CD4-positive, CD25-positive, alpha-beta regulatory T cell (primary cell): ENCODE data around the gene GALNT11. TPM values are rescaled to one million over a fixed set of nuclear protein-coding genes. Genes with fewer than 3 reads are reported as not detected.
"Not testable (repeated sequence)": the region's sequence is repeated elsewhere in the genome, so short reads cannot be mapped to it uniquely, and the experiment has no call there.

Source experiments
- ATAC-seq, 2 donors: fragments of 150-1000 bp; cut with Tn5 transposase; one replicate each; pipeline ENCODE4 v1.10.0; 2021; ENCODE audit warnings: low read depth in 2 of 2, moderate number of reproducible peaks in 2 of 2, moderate library complexity in 1 of 2
- DNase-seq, 3 donors: peaks; one replicate each; pipeline versions ENCODE4 v3.0.0 to v3.0.0-alpha.2; 2012 to 2022; ENCODE audit warnings: mixed read lengths in 1 of 3
- H3K27ac ChIP-seq: one replicate; pipeline ENCODE4 v1.7.0; 2013; ENCODE audit warnings: mild to moderate bottlenecking, low read length; ENCODE audit not compliant: insufficient read depth, poor library complexity, severe bottlenecking
- H3K27me3 ChIP-seq: one replicate; pipeline ENCODE4 v1.7.0; 2013; ENCODE audit warnings: low read length; ENCODE audit not compliant: control insufficient read depth, insufficient read depth
- H3K36me3 ChIP-seq: one replicate; pipeline ENCODE4 v1.7.0; 2013; ENCODE audit warnings: mild to moderate bottlenecking, low read length, moderate library complexity; ENCODE audit not compliant: control insufficient read depth, insufficient read depth
- H3K4me1 ChIP-seq: 2 replicates; pipeline ENCODE4 v1.7.0; 2013; ENCODE audit warnings: mild to moderate bottlenecking, low read length; ENCODE audit not compliant: insufficient read depth, control insufficient read depth, poor library complexity, severe bottlenecking
- H3K4me3 ChIP-seq: one replicate; pipeline ENCODE4 v1.7.0; 2013; ENCODE audit warnings: low read depth, mild to moderate bottlenecking, low read length, moderate library complexity
- H3K9me3 ChIP-seq, 2 experiments: 1 replicate in 1 of 2; 2 replicates in 1 of 2; pipeline ENCODE4 v1.7.0; 2013; ENCODE audit warnings: low read length in 2 of 2, mild to moderate bottlenecking in 1 of 2, moderate library complexity in 1 of 2; ENCODE audit not compliant: control insufficient read depth in 2 of 2
- H3K27ac Mint-ChIP-seq, 3 donors: one replicate each; pipeline ENCODE4 v1.8.0; 2020 to 2022; ENCODE audit warnings: mild to moderate bottlenecking in 3 of 3, mixed read lengths in 3 of 3, moderate library complexity in 2 of 3
- H3K27me3 Mint-ChIP-seq: one replicate; pipeline ENCODE4 v1.8.0; 2022; ENCODE audit warnings: mild to moderate bottlenecking, mixed read lengths
- H3K36me3 Mint-ChIP-seq: one replicate; pipeline ENCODE4 v1.8.0; 2020; ENCODE audit warnings: mixed read lengths
- H3K4me1 Mint-ChIP-seq, 4 donors: one replicate each; pipeline ENCODE4 v1.8.0; 2020 to 2022; ENCODE audit warnings: mixed read lengths in 4 of 4, mild to moderate bottlenecking in 1 of 4
- H3K4me3 Mint-ChIP-seq, 4 donors: one replicate each; pipeline ENCODE4 v1.8.0; 2020 to 2022; ENCODE audit warnings: mild to moderate bottlenecking in 4 of 4, mixed read lengths in 4 of 4, moderate library complexity in 3 of 4
- H3K9me3 Mint-ChIP-seq, 7 donors: one replicate each; pipeline ENCODE4 v1.8.0; 2020 to 2022; ENCODE audit warnings: mixed read lengths in 7 of 7, mild to moderate bottlenecking in 3 of 7, moderate library complexity in 2 of 7
- polyA plus RNA-seq, 4 donors: library from polyadenylated mRNA; unstranded; fragments of 300-500 nt; fragmentation: Illumina TruSeq; gene quantifications; one replicate each; pipeline ENCODE4 v1.2.3, GENCODE V29; 2021
- total RNA-seq: library from RNA; stranded (reverse); gene quantifications from one replicate; pipeline ENCODE4 v1.2.3, GENCODE V29; 2022

Gene GALNT11
- total and polyA plus RNA-seq, 5 donors from 2014 or later = 22.5 to 27.1 (median 25.4) TPM

- Mint-ChIP-seq H3K9me3 (peaks cover 0 to 1% (median 0%) of the 10 kb centered on the region in 7 donors), H3K27me3 (no peaks in the 10 kb centered on the region), H3K27ac (peak overlapping the region in 1 of 3 donors; percentile 13), H3K4me1 (peaks cover 36 to 50% (median 42%) of the 10 kb centered on the region in 4 donors), H3K4me3 (no peak overlapping the region), H3K36me3 (peaks cover 9% of the 10 kb centered on the region)
- DNase-seq (no peak), ATAC-seq (no peak)
- no peaks in the 10 kb centered on the region for H3K9me3 ChIP-seq
- no peaks in the 10 kb centered on the region for H3K4me1 ChIP-seq
- H3K4me3 ChIP-seq = no peak overlapping the region
- H3K36me3 ChIP-seq = no peaks in the 10 kb centered on the region
- H3K27ac ChIP-seq = no peak overlapping the region
- H3K27me3 ChIP-seq = no peaks in the 10 kb centered on the region
Observed at GRCh38 chr7:152076940-152077933, 51.8 kb downstream of the GALNT11 start.

- Mint-ChIP-seq H3K27ac (peak overlapping the region in 1 of 3 donors; percentile 13), H3K27me3 (no peaks in the 10 kb centered on the region), H3K36me3 (peaks cover 11% of the 10 kb centered on the region), H3K4me1 (peaks cover 34 to 46% (median 42%) of the 10 kb centered on the region in 4 donors), H3K9me3 (peaks cover 0 to 1% (median 0%) of the 10 kb centered on the region in 7 donors), H3K4me3 (no peak overlapping the region)
- H3K36me3 ChIP-seq = no peaks in the 10 kb centered on the region
- no peak overlapping the region for H3K4me3 ChIP-seq
- no peak for DNase-seq
- H3K27ac ChIP-seq = no peak overlapping the region
- ATAC-seq = no peak
- no peaks in the 10 kb centered on the region for H3K27me3 ChIP-seq
- H3K4me1 ChIP-seq = no peaks in the 10 kb centered on the region
- no peaks in the 10 kb centered on the region for H3K9me3 ChIP-seq
Observed at GRCh38 chr7:152078025-152078424, 52.6 kb downstream of the GALNT11 start.

- Histone ChIP-seq H3K27me3 (no peaks in the 10 kb centered on the region), H3K36me3 (no peaks in the 10 kb centered on the region), H3K9me3 (no peaks in the 10 kb centered on the region), H3K27ac (no peak overlapping the region), H3K4me3 (no peak overlapping the region), H3K4me1 (no peaks in the 10 kb centered on the region)
- DNase-seq (no peak), ATAC-seq (no peak)
- Mint-ChIP-seq H3K4me1 (peaks cover 36 to 39% (median 38%) of the 10 kb centered on the region in 4 donors), H3K4me3 (no peak overlapping the region), H3K36me3 (peaks cover 15% of the 10 kb centered on the region), H3K27me3 (no peaks in the 10 kb centered on the region), H3K27ac (peak overlapping the region in 2 of 3 donors; percentile 1 to 13), H3K9me3 (peaks cover 0 to 1% (median 0%) of the 10 kb centered on the region in 7 donors)
Observed at GRCh38 chr7:152078786-152079185, 53.3 kb downstream of the GALNT11 start.

GRCh38 chr7:152081088-152081487 is 55.6 kb downstream of the GALNT11 start:
- no peak for ATAC-seq

GRCh38 chr7:152082073-152082721 is 56.7 kb downstream of the GALNT11 start:
- not testable (repeated sequence) for H3K36me3 ChIP-seq, H3K27ac ChIP-seq, ATAC-seq, H3K9me3 Mint-ChIP-seq, H3K27me3 ChIP-seq, H3K27ac Mint-ChIP-seq, H3K27me3 Mint-ChIP-seq, H3K4me3 ChIP-seq, DNase-seq, H3K9me3 ChIP-seq, H3K4me3 Mint-ChIP-seq, H3K4me1 ChIP-seq
- Mint-ChIP-seq H3K36me3 (peaks cover 32% of the 10 kb centered on the region), H3K4me1 (peaks cover 27 to 35% (median 30%) of the 10 kb centered on the region in 4 donors)

More at GRCh38 chr7:152081088-152081487, 55.6 kb downstream of the GALNT11 start:
- no peaks in the 10 kb centered on the region for H3K27me3 ChIP-seq
- peaks cover 28 to 43% (median 36%) of the 10 kb centered on the region in 4 donors for H3K4me1 Mint-ChIP-seq
- no peak overlapping the region for H3K4me3 Mint-ChIP-seq
- DNase-seq = no peak
- H3K36me3 Mint-ChIP-seq = peaks cover 26% of the 10 kb centered on the region
- H3K27ac Mint-ChIP-seq = no peak overlapping the region
- no peak overlapping the region for H3K4me3 ChIP-seq
- H3K27me3 Mint-ChIP-seq = no peaks in the 10 kb centered on the region
- H3K9me3 ChIP-seq = no peaks in the 10 kb centered on the region
- H3K9me3 Mint-ChIP-seq = no peaks in the 10 kb centered on the region
- H3K27ac ChIP-seq = no peak overlapping the region
- no peaks in the 10 kb centered on the region for H3K4me1 ChIP-seq
- no peaks in the 10 kb centered on the region for H3K36me3 ChIP-seq

GRCh38 chr7:152085131-152085530 is 59.7 kb downstream of the GALNT11 start:
- H3K9me3 ChIP-seq = peaks cover 9 to 13% of the 10 kb centered on the region in 2 experiments
- no peak overlapping the region for H3K27ac Mint-ChIP-seq
- no peaks in the 10 kb centered on the region for H3K27me3 Mint-ChIP-seq
- H3K4me1 Mint-ChIP-seq = peaks cover 1 to 16% (median 9%) of the 10 kb centered on the region in 4 donors
- no peaks in the 10 kb centered on the region for H3K36me3 ChIP-seq
- ATAC-seq = no peak
- H3K36me3 Mint-ChIP-seq = peaks cover 54% of the 10 kb centered on the region
- H3K4me1 ChIP-seq = no peaks in the 10 kb centered on the region
- H3K4me3 ChIP-seq = no peak overlapping the region
- H3K9me3 Mint-ChIP-seq = peaks cover 0 to 20% (median 5%) of the 10 kb centered on the region in 7 donors
- H3K27me3 ChIP-seq = no peaks in the 10 kb centered on the region
- no peak overlapping the region for H3K4me3 Mint-ChIP-seq
- no peak overlapping the region for H3K27ac ChIP-seq
- no peak for DNase-seq

- DNase-seq (no peak), ATAC-seq (no peak)
- Mint-ChIP-seq H3K4me1 (peaks cover 0 to 14% (median 9%) of the 10 kb centered on the region in 4 donors), H3K36me3 (peaks cover 50% of the 10 kb centered on the region), H3K27ac (no peak overlapping the region), H3K4me3 (no peak overlapping the region), H3K27me3 (no peaks in the 10 kb centered on the region), H3K9me3 (peaks cover 0 to 20% (median 6%) of the 10 kb centered on the region in 7 donors)
- H3K27me3 ChIP-seq = no peaks in the 10 kb centered on the region
- H3K9me3 ChIP-seq = peaks cover 9 to 13% of the 10 kb centered on the region in 2 experiments
- no peaks in the 10 kb centered on the region for H3K4me1 ChIP-seq
- H3K4me3 ChIP-seq = no peak overlapping the region
- H3K36me3 ChIP-seq = no peaks in the 10 kb centered on the region
- H3K27ac ChIP-seq = no peak overlapping the region
Observed at GRCh38 chr7:152086513-152086912, 61.0 kb downstream of the GALNT11 start.
